DMS53 treated with DMSO at 0.1 percent for 48 hours (cell line): ENCODE measurements around the gene USP6NL.
A peak's percentile ranks its signal among the peaks of the same experiment; 100 is the strongest.
"Not testable (repeated sequence)": the region's sequence is repeated elsewhere in the genome, so short reads cannot be mapped to it uniquely, and the experiment has no call there.

Experiments
- DNase-seq: peaks from one replicate; lab custom pipeline; 2025; ENCODE audit not compliant: unreplicated experiment; lab: John Stamatoyannopoulos, UW

The USP6NL gene

GRCh38 chr10:11611248-11612020, at the start of gene USP6NL:
USP6NL (minus strand) TSS chr10:11611650; CDS start chr10:11597634, 14,016 bp downstream.
- DNase-seq: peak; percentile 88

- DNase-seq: no peak
These were observed 47.4 kb upstream of the USP6NL start for GRCh38 chr10:11658801-11659368.

GRCh38 chr10:11655836-11656235, 44.4 kb upstream of the USP6NL start:
- no peak for DNase-seq

- no peak for DNase-seq
These were observed 43.2 kb upstream of the USP6NL start for GRCh38 chr10:11654659-11655058.

GRCh38 chr10:11653758-11654471, 42.5 kb upstream of the USP6NL start:
- no peak for DNase-seq

- DNase-seq: no peak
These were observed 36.2 kb upstream of the USP6NL start for GRCh38 chr10:11647676-11648075.

- no peak for DNase-seq
These were observed 35.0 kb upstream of the USP6NL start for GRCh38 chr10:11646450-11646849.

- no peak for DNase-seq
These were observed 31.6 kb upstream of the USP6NL start for GRCh38 chr10:11643039-11643438.

- no peak for DNase-seq
These were observed 31.1 kb upstream of the USP6NL start for GRCh38 chr10:11642566-11642965.

GRCh38 chr10:11639849-11640764, 28.7 kb upstream of the USP6NL start:
- no peak for DNase-seq

- no peak for DNase-seq
These were observed 27.9 kb upstream of the USP6NL start for GRCh38 chr10:11639362-11639761.

- no peak for DNase-seq
These were observed 26.7 kb upstream of the USP6NL start for GRCh38 chr10:11638055-11638698.

GRCh38 chr10:11636697-11637303, 25.4 kb upstream of the USP6NL start:
- DNase-seq: no peak

- DNase-seq: no peak
These were observed 20.6 kb upstream of the USP6NL start for GRCh38 chr10:11631890-11632587.

- DNase-seq: no peak
These were observed 19.8 kb upstream of the USP6NL start for GRCh38 chr10:11631291-11631690.

GRCh38 chr10:11629731-11630130, 18.3 kb upstream of the USP6NL start:
- DNase-seq: no peak

- DNase-seq: not testable (repeated sequence)
These were observed 16.5 kb upstream of the USP6NL start for GRCh38 chr10:11627941-11628340.

- DNase-seq: no peak
These were observed 14.6 kb upstream of the USP6NL start for GRCh38 chr10:11626071-11626470.

GRCh38 chr10:11625019-11625735, 13.7 kb upstream of the USP6NL start:
- DNase-seq: no peak
